Measurements from ENCODE around the gene MYBPC1.
"Not testable (repeated sequence)": the region's sequence is repeated elsewhere in the genome, so short reads cannot be mapped to it uniquely, and the experiment has no call there.

The MYBPC1 gene, protein sequence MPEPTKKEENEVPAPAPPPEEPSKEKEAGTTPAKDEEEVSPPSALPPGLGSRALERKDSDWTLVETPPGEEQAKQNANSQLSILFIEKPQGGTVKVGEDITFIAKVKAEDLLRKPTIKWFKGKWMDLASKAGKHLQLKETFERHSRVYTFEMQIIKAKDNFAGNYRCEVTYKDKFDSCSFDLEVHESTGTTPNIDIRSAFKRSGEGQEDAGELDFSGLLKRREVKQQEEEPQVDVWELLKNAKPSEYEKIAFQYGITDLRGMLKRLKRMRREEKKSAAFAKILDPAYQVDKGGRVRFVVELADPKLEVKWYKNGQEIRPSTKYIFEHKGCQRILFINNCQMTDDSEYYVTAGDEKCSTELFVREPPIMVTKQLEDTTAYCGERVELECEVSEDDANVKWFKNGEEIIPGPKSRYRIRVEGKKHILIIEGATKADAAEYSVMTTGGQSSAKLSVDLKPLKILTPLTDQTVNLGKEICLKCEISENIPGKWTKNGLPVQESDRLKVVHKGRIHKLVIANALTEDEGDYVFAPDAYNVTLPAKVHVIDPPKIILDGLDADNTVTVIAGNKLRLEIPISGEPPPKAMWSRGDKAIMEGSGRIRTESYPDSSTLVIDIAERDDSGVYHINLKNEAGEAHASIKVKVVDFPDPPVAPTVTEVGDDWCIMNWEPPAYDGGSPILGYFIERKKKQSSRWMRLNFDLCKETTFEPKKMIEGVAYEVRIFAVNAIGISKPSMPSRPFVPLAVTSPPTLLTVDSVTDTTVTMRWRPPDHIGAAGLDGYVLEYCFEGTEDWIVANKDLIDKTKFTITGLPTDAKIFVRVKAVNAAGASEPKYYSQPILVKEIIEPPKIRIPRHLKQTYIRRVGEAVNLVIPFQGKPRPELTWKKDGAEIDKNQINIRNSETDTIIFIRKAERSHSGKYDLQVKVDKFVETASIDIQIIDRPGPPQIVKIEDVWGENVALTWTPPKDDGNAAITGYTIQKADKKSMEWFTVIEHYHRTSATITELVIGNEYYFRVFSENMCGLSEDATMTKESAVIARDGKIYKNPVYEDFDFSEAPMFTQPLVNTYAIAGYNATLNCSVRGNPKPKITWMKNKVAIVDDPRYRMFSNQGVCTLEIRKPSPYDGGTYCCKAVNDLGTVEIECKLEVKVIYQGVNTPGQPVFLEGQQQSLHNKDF

DNA sequence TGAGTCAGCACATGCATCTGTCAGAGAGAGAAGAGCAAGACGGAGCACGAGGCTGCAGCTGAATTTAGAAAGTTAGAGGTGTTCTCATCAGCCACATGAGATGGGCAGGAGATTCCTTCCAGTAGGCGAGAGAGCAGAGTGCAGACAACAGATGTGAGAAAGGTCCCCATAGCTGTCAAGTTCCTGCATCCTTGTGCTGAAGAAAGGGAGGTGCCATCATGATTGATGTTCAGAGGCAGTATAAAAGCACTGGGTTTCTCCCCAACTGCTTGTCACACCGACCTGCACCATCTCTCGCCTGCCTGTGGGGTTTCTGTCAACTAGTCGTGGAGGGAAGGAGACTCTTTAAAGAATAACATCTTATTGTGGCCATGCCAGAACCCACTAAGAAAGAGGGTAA, at the start of gene MYBPC1:
TSS of gene MYBPC1 (plus strand) at position 272 of the 400 bp plus-strand sequence. CDS start at position 372, 100 bp downstream.
- DNase-seq (ENCODE audit: extremely low read depth, low read depth): no peak
- TF ChIP-seq, protein P1, sequence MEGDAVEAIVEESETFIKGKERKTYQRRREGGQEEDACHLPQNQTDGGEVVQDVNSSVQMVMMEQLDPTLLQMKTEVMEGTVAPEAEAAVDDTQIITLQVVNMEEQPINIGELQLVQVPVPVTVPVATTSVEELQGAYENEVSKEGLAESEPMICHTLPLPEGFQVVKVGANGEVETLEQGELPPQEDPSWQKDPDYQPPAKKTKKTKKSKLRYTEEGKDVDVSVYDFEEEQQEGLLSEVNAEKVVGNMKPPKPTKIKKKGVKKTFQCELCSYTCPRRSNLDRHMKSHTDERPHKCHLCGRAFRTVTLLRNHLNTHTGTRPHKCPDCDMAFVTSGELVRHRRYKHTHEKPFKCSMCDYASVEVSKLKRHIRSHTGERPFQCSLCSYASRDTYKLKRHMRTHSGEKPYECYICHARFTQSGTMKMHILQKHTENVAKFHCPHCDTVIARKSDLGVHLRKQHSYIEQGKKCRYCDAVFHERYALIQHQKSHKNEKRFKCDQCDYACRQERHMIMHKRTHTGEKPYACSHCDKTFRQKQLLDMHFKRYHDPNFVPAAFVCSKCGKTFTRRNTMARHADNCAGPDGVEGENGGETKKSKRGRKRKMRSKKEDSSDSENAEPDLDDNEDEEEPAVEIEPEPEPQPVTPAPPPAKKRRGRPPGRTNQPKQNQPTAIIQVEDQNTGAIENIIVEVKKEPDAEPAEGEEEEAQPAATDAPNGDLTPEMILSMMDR (IDR thresholded peaks at IDR 0.05; ENCODE audit: low read depth, low read length): no peak

DNA sequence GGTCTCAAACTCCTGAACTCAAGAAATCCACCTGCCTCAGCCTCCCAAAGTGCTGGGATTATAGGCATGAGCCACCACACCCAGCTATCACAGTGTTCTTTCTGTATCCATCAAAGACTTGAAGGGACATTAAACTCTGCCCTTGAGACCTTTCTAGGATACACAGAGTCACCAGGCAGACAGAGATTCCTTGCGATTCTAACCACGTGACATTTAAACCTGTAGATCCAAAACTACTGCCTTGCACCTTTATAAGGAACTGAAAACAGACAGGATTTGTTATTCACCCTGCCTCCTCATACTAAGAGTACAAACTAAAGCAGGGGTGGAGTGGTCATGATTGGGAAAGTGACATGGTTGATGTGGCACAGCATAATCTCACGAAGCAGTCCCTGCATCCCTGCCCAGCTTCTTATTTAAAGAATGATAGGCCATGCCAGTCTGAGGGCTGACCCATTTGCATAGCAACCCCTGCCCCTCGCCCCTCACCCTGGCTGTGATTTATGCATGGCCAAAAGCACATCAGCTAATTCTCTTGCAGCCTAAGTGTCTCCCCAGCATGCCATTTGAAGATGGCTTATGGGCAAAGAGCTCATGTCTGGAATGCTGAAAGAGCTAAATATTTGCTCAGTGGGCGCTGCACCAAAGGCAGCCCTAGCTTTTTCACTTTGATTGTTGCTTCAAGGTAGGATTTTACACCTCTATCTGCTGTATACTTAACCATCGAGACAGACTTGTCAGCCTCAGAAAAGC, 43.2 kb upstream of the MYBPC1 start:
- no peak for DNase-seq (ENCODE audit: extremely low read depth, low read depth)
- TF ChIP-seq, protein P1 (IDR thresholded peaks at IDR 0.05; ENCODE audit: low read depth, low read length): no peak

DNA sequence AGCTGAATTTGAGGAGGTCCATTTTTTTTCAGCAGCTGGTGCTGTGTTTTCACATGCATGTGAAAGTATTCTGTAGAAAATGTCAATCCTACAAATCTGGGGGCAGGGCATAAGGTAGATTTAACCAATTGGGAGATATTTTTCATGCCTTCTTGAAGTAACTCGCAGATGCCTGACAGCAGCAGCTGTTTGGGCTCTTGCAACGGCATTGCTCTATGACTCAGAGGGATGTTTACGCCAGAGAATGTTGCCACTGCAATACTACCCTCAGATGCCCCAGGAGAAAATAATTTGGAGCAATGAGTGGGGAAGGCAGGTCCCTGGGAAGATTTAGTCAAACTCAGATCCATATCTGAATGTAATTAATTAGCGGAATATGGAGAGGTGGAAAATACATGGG, 42.5 kb upstream of the MYBPC1 start:
- TF ChIP-seq, protein P1 (IDR thresholded peaks at IDR 0.05; ENCODE audit: low read depth, low read length): no peak
- peak; percentile 15 for DNase-seq (ENCODE audit: extremely low read depth, low read depth)

DNA sequence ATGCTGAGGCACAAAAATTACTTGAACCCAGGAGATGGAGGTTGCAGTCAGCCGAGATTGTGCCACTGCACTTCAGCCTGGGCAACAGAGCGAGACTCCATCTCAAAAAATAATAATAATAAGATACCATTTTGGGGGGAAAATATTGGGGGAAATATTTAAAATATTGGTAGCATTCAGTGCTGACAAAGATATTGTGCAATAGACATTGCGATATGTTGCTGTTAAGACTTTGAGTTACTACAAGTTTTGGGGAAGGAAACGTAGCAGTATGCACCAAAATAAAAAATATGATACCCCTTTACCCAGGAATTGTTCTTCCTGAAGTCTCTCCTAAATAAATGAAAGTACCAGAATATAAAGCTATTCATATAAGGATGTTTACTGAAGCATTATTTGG, 37.7 kb upstream of the MYBPC1 start:
- DNase-seq (ENCODE audit: extremely low read depth, low read depth): no peak
- TF ChIP-seq, protein P1 (IDR thresholded peaks at IDR 0.05; ENCODE audit: low read depth, low read length): no peak

DNA sequence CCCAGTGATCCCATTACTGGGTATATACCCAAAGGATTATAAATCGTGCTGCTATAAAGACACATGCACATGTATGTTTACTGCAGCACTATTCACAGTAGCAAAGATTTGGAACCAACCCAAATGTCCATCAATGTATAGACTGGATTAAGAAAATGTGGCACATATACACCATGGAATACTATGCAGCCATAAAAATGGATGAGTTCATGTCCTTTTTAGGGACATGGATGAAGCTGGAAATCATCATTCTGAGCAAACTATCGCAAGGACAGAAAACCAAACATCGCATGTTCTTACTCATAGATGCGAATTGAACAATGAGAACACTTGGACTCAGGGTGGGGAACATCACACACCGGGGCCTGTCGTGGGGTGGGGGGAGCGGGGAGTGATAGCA, 36.0 kb upstream of the MYBPC1 start:
- not testable (repeated sequence) for DNase-seq (ENCODE audit: extremely low read depth, low read depth)

DNA sequence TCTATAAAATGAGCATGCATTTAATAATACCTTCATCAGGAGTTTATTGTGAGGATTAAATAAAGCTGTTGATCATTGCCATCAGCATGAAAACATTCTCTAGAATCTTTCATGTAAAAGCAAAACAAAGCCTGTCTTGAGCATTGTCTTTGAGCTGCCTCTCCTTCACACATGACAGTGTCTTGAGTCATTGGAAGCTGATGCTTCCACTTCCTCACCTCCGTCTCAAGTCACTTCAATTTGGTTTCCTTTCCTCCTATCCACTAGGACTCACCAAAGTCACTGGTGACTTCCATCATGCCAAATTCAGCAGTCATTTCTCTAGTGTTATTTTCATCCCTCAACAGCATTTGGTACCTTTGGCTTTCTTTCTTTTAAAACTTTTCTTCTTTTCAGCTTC, 31.6 kb upstream of the MYBPC1 start:
- DNase-seq (ENCODE audit: extremely low read depth, low read depth): no peak
- TF ChIP-seq, protein P1 (IDR thresholded peaks at IDR 0.05; ENCODE audit: low read depth, low read length): no peak

DNA sequence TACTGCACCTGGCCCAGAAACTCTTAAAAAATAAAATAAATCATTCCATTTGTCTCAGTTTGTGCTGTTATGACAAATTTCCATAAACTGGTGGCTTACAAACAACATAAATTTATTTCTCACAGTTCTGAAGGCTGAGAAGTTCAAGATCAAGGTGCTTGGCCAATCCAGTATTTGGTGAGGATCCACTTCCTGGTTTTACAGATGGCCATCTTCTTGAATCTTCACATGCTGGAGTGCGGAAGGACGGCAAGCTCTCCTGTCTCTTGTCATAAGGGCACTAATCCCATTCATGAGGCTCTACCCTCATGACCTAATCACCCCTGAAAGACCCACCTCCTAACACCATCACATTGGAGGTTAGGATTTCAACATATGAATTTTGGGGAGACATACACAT, 29.9 kb upstream of the MYBPC1 start:
- TF ChIP-seq, protein P1 (IDR thresholded peaks at IDR 0.05; ENCODE audit: low read depth, low read length): no peak
- DNase-seq (ENCODE audit: extremely low read depth, low read depth): no peak

All from AG09319 (cell line).